GM12878 (cell line): Measurements from ENCODE around the gene MVB12B. TPM values are rescaled to one million over a fixed set of nuclear protein-coding genes. Genes with fewer than 3 reads are reported as not detected.

ENCODE experiments used
- ATAC-seq: fragments of 200-7000 bp; cut with Tn5 transposase; 3 replicates; pipeline ENCODE4 v1.9.1; 2020; ENCODE audit warnings: mild to moderate bottlenecking, moderate library complexity
- BruUV-seq: library from RNA; stranded (reverse); fragments of 400-500 nt; replicated peaks from 2 replicates; lab custom pipeline; 2021; lab: Mats Ljungman, UMichigan
- CTCF ChIA-PET: fragments of 300-600 bp; sonication (Branson Sonifier 250); formaldehyde crosslinking; extraction: SDS; loops from one replicate; lab custom pipeline; 2021; ENCODE audit warnings: inconsistent platforms; lab: Yijun Ruan, JAX
- POLR2A ChIA-PET: fragments of 350-600 bp; formaldehyde crosslinking; extraction: SDS; loops from one replicate; lab custom pipeline; 2021; ENCODE audit warnings: inconsistent platforms; lab: Charles Lee
- RAD21 ChIA-PET: fragments of 300-600 bp; sonication (Branson Sonifier 250); formaldehyde crosslinking; loops from one replicate; lab custom pipeline; 2023; ENCODE audit warnings: antibody characterized with exemption; ENCODE audit not compliant: unreplicated experiment; lab: Charles Lee
- SMC1A ChIA-PET: fragments of 300-600 bp; sonication (Branson Sonifier 250); formaldehyde crosslinking; loops from one replicate; lab custom pipeline; 2023; ENCODE audit not compliant: unreplicated experiment, uncharacterized antibody; lab: Charles Lee
- DNase-seq: peaks from one replicate; pipeline ENCODE4 v3.0.0-alpha.2; 2011; ENCODE audit warnings: low read depth, low spot score
- FAIRE-seq: peaks from 3 replicates; lab custom pipeline; 2011; peaks lifted over from hg19 to GRCh38; lab: Jason Lieb, UNC
- H2AFZ ChIP-seq: 2 replicates; pipeline ENCODE4 v1.6.0; 2011; ENCODE audit warnings: low read depth, low read length, control low read depth; ENCODE audit not compliant: control insufficient read depth
- H3K27ac ChIP-seq: 2 replicates; pipeline ENCODE4 v1.5.1; 2011; ENCODE audit warnings: control low read depth; ENCODE audit not compliant: control insufficient read depth, insufficient read depth
- H3K27me3 ChIP-seq, 2 experiments: replicated peaks in 1 of 2; 2 replicates each; pipeline versions ENCODE4 v1.6.0 to v1.6.1; 2011; ENCODE audit warnings: low read length in 1 of 2; ENCODE audit not compliant: control insufficient read depth in 2 of 2, insufficient read depth in 2 of 2
- H3K36me3 ChIP-seq, 2 experiments: 2 replicates each; pipeline ENCODE4 v1.5.1; 2011; ENCODE audit warnings: low read length in 1 of 2; ENCODE audit not compliant: control insufficient read depth in 2 of 2, insufficient read depth in 2 of 2
- H3K4me1 ChIP-seq: 2 replicates; pipeline ENCODE4 v1.6.1; 2011; ENCODE audit warnings: mild to moderate bottlenecking, low read length, moderate library complexity, mixed read lengths; ENCODE audit not compliant: control insufficient read depth, insufficient read depth
- H3K4me2 ChIP-seq: 2 replicates; pipeline ENCODE4 v1.6.0; 2011; ENCODE audit warnings: control low read depth; ENCODE audit not compliant: control insufficient read depth, insufficient read depth
- H3K4me3 ChIP-seq: fragments of 200-600 bp; sonication (generic); 2 replicates; pipeline ENCODE4 v1.5.1; 2016
- H3K79me2 ChIP-seq: 2 replicates; pipeline ENCODE4 v1.6.0; 2011; ENCODE audit warnings: low read length; ENCODE audit not compliant: control insufficient read depth, insufficient read depth
- H3K9ac ChIP-seq: 2 replicates; pipeline ENCODE4 v1.8.0; 2011; ENCODE audit warnings: low read length, control low read depth, mixed read lengths; ENCODE audit not compliant: control insufficient read depth, insufficient read depth
- H3K9me3 ChIP-seq: replicated peaks from 3 replicates; pipeline ENCODE4 v1.5.1; 2011; ENCODE audit warnings: mild to moderate bottlenecking, low read length; ENCODE audit not compliant: control insufficient read depth, insufficient read depth
- H4K20me1 ChIP-seq: 2 replicates; pipeline ENCODE4 v1.6.0; 2011; ENCODE audit not compliant: control insufficient read depth, insufficient read depth
- BHLHE40 ChIP-seq, 2 experiments: fragments of 450-650 bp in 1 of 2; IDR thresholded peaks; 2 replicates each; pipeline ENCODE4 v1.6.1; 2011 to 2017; ENCODE audit warnings: low read depth in 2 of 2, borderline replicate concordance in 1 of 2, improper control_type of control experiment in 1 of 2, low read length in 1 of 2, mild to moderate bottlenecking in 1 of 2
- BRCA1 ChIP-seq: IDR thresholded peaks from 2 replicates; pipeline ENCODE4 v1.6.1; 2011; ENCODE audit warnings: low read depth, low read length, improper control_type of control experiment
- CREM ChIP-seq: IDR thresholded peaks from 2 replicates; pipeline ENCODE4 v1.6.1; 2014; ENCODE audit warnings: antibody characterized with exemption, low read depth
- FOXK2 ChIP-seq: fragments of 450-650 bp; IDR thresholded peaks from 2 replicates; pipeline ENCODE4 v1.6.1; 2017; ENCODE audit warnings: mild to moderate bottlenecking, moderate library complexity
- HDAC6 ChIP-seq: fragments of 200-600 bp; sonication (generic); IDR thresholded peaks from one replicate; pipeline ENCODE4 v1.8.0; 2017; ENCODE audit warnings: antibody characterized with exemption; ENCODE audit not compliant: unreplicated experiment
- LARP7 ChIP-seq: fragments of 450-650 bp; IDR thresholded peaks from 2 replicates; pipeline ENCODE4 v1.6.1; 2017; ENCODE audit warnings: mild to moderate bottlenecking
- MTA2 ChIP-seq: fragments of 450-650 bp; IDR thresholded peaks from 2 replicates; pipeline ENCODE4 v1.6.1; 2016; ENCODE audit warnings: low read depth, mild to moderate bottlenecking, moderate library complexity
- SMC3 ChIP-seq: IDR thresholded peaks from 2 replicates; pipeline ENCODE4 v1.6.1; 2011; ENCODE audit warnings: low read length, improper control_type of control experiment, borderline replicate concordance
- ZNF207 ChIP-seq: fragments of 450-650 bp; IDR thresholded peaks from 2 replicates; pipeline ENCODE4 v1.6.1; 2014; ENCODE audit warnings: antibody characterized with exemption, mild to moderate bottlenecking, borderline replicate concordance
- ZNF24 ChIP-seq: fragments of 450-650 bp; IDR thresholded peaks from 2 replicates; pipeline ENCODE4 v1.6.1; 2017; ENCODE audit warnings: antibody characterized with exemption, mild to moderate bottlenecking
- whole genome bisulfite sequencing: methylation state at CpG from one replicate; pipeline ENCODE4 v1.1.6; 2016; ENCODE audit warnings: low lambda C conversion rate; ENCODE audit not compliant: insufficient replicate concordance, insufficient coverage; ENCODE audit errors: missing lambda C conversion rate; 5-methylcytosine and 5-hydroxymethylcytosine counted together
- in situ Hi-C: fragments of 300-500 bp; cut with MboI; formaldehyde crosslinking; loops from 9 replicates; pipeline ENCODE4 v1.14.3; 2018; ENCODE audit warnings: mixed read lengths
- intact Hi-C: fragments of 100-400 bp; cut with micrococcal nuclease; formaldehyde crosslinking; loops from one replicate; pipeline ENCODE4 v1.14.2; 2022; ENCODE audit not compliant: unreplicated experiment
- polyA plus RNA-seq, 11 experiments: library from polyadenylated mRNA; depleted of rRNA in 4 of 11; unstranded in 6 of 11; stranded (reverse) in 5 of 11; fragments of >200 nt; fragmentation: Nextera tagmentation in 4 of 11; fragmentation: Illumina TruSeq in 1 of 11; extraction: Ambion mirVana in 4 of 11; extraction: Trizol in 1 of 11; gene quantifications; 1 replicate in 1 of 11; 2 replicates in 10 of 11; pipeline versions ENCODE4 v1.2.1 to v1.2.3, GENCODE V29; 2011 to 2016; ENCODE audit warnings: inconsistent platforms in 2 of 11, missing spikeins in 2 of 11, low read depth in 1 of 11
- total RNA-seq, 4 experiments: library from RNA; depleted of rRNA in 3 of 4; stranded (reverse); fragments of >200 nt in 3 of 4; fragmentation: Illumina TruSeq in 1 of 4; extraction: Trizol in 1 of 4; gene quantifications; 2 replicates each; pipeline versions ENCODE4 v1.2.1 to v1.2.3, GENCODE V29; 2013 to 2021
- TF ChIP-seq, protein P1 (sequence below): fragments of 450-650 bp; IDR thresholded peaks from 2 replicates; pipeline ENCODE4 v1.6.1; 2018; ENCODE audit warnings: mild to moderate bottlenecking, low read depth, moderate library complexity; ENCODE audit not compliant: partially characterized antibody
- TF ChIP-seq, protein P2 (sequence below): fragments of 150-350 bp; IDR thresholded peaks from 2 replicates; pipeline ENCODE4 v1.6.1; 2014; ENCODE audit warnings: mild to moderate bottlenecking, low read depth, low read length

The MVB12B gene
- total and polyA plus RNA-seq, 10 of the 15 experiments (the other 5 are each of a cell fraction or from before 2014, with no cell fraction given): 0.08 TPM; not detected in 9

DNA sequence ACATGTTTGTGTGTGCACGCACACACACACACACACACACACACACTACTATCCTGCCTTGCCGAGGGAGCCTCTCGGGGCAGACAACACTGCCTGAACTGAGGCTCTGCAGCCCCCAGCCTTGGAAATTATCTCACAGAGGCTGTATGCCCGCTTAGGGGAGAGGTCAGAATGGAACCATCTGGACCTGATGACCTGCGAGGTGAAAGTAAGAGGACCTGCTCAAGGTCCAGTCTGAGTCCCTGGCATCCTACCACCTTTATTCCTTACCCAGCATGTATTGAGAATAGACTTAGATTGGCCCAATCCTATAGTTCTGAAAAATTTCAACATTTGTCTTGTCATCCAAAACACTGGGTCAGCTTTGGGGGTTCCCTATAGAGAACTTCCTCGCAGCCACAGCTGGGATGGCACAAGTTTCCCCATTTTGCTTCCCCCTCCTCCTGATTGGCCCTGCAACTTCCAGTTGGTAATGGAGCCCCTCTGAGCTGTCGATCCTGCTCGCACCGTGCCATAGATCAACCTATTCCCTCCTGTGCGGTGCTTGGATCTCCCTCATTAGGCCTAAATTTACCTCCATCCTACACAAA, 10.2 kb downstream of the MVB12B start:
- RAD21 ChIA-PET: no interaction called here
- ATAC-seq (no peak), FAIRE-seq (no peak)

DNA sequence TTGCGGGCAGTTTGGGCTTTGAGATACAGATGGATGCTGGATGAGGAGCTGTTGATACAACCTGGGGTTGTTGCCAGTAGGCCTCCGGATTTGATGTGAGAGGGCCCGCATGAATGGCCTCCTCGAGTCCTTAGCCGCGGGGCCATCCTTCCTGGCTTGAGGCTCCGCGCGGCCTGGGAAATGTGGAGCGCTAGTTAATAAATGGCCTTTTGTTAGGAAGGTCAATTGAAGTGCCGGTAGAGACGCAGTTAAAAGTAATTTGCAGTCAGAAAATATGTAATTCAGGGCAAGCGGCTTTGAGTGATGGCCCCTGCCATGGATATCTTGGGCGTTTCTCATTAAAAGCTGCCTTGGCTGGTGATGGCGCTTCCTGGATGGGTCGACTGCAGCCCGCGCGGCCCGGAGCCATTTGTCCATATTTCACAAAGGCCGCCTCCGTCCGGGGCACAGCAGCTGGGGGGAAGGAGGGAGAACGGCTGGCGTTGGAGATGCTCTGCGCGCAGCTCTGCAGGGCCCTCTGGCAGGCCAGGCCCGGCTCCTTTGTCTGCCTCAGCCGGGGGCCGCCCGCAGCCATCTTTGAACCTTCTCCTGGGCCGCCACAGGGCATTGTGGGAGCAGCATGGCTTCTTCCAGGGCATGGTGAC, 11.2 kb downstream of the MVB12B start:
- Histone ChIP-seq H3K4me1 (no peaks in the 10 kb centered on the region), H3K36me3 (no peaks in the 10 kb centered on the region), H3K27ac (no peak overlapping the region), H4K20me1 (no peaks in the 10 kb centered on the region), H3K9ac (no peak overlapping the region), H3K79me2 (no peaks in the 10 kb centered on the region), H3K9me3 (no peaks in the 10 kb centered on the region), H3K27me3 (peaks cover 2 to 5% of the 10 kb centered on the region in 2 experiments; a peak in 3 of 4 replicates), H2AFZ (no peak overlapping the region), H3K4me2 (no peak overlapping the region), H3K4me3 (no peak overlapping the region)
- RAD21 ChIA-PET: no interaction called here
- FAIRE-seq: no peak
- no peak for DNase-seq
- no peak for ATAC-seq
- WGBS: 77% methylated on average over 32 of the region's 32 CpGs
- SMC1A ChIA-PET: no interaction called here
- intact Hi-C loops: no loop called here
- CTCF ChIA-PET: no interaction called here
- in situ Hi-C loops: no loop called here
- no TSS peak for BruUV-seq
- POLR2A ChIA-PET: no interaction called here
- TF ChIP-seq, protein P1, sequence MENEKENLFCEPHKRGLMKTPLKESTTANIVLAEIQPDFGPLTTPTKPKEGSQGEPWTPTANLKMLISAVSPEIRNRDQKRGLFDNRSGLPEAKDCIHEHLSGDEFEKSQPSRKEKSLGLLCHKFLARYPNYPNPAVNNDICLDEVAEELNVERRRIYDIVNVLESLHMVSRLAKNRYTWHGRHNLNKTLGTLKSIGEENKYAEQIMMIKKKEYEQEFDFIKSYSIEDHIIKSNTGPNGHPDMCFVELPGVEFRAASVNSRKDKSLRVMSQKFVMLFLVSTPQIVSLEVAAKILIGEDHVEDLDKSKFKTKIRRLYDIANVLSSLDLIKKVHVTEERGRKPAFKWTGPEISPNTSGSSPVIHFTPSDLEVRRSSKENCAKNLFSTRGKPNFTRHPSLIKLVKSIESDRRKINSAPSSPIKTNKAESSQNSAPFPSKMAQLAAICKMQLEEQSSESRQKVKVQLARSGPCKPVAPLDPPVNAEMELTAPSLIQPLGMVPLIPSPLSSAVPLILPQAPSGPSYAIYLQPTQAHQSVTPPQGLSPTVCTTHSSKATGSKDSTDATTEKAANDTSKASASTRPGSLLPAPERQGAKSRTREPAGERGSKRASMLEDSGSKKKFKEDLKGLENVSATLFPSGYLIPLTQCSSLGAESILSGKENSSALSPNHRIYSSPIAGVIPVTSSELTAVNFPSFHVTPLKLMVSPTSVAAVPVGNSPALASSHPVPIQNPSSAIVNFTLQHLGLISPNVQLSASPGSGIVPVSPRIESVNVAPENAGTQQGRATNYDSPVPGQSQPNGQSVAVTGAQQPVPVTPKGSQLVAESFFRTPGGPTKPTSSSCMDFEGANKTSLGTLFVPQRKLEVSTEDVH: no peak
- no peak for TF ChIP-seq ZNF207
- TF ChIP-seq HDAC6: no peak
- no peak for TF ChIP-seq ZNF24
- TF ChIP-seq BHLHE40 (IDR thresholded peaks at IDR 0.05; ENCODE audit: borderline replicate concordance in 1 of 2, low read depth in 2 of 2, low read length in 1 of 2): no peak
- TF ChIP-seq LARP7: no peak
- TF ChIP-seq, protein P2, sequence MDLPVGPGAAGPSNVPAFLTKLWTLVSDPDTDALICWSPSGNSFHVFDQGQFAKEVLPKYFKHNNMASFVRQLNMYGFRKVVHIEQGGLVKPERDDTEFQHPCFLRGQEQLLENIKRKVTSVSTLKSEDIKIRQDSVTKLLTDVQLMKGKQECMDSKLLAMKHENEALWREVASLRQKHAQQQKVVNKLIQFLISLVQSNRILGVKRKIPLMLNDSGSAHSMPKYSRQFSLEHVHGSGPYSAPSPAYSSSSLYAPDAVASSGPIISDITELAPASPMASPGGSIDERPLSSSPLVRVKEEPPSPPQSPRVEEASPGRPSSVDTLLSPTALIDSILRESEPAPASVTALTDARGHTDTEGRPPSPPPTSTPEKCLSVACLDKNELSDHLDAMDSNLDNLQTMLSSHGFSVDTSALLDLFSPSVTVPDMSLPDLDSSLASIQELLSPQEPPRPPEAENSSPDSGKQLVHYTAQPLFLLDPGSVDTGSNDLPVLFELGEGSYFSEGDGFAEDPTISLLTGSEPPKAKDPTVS: no peak
- TF ChIP-seq CREM: no peak
- no peak for TF ChIP-seq MTA2
- TF ChIP-seq FOXK2: no peak
- TF ChIP-seq BRCA1: no peak

More for the DNA sequence above, 10.2 kb downstream of the MVB12B start:
- no peak overlapping the region for H3K4me3 ChIP-seq
- ChIA-PET POLR2A (no interaction called here), CTCF (no interaction called here), SMC1A (no interaction called here)
- H3K9ac ChIP-seq: no peak overlapping the region
- H3K4me1 ChIP-seq: no peaks in the 10 kb centered on the region
- H4K20me1 ChIP-seq: no peaks in the 10 kb centered on the region
- no peaks in the 10 kb centered on the region for H3K9me3 ChIP-seq
- no TSS peak for BruUV-seq
- no peak for DNase-seq
- H3K27me3 ChIP-seq: peaks cover 2 to 5% of the 10 kb centered on the region in 2 experiments; a peak in 3 of 4 replicates
- intact Hi-C loops (no loop called here), in situ Hi-C loops (no loop called here)
- no peaks in the 10 kb centered on the region for H3K36me3 ChIP-seq
- no peak overlapping the region for H2AFZ ChIP-seq
- H3K79me2 ChIP-seq: no peaks in the 10 kb centered on the region
- H3K4me2 ChIP-seq: no peak overlapping the region
- WGBS: 21% methylated on average over 10 of the region's 10 CpGs
- H3K27ac ChIP-seq: no peak overlapping the region
- no peak for TF ChIP-seq SMC3
